Choroid plexus epithelial cell (primary cell): ENCODE data around the gene STAC.

ENCODE experiments used
- DNase-seq: peaks from one replicate; pipeline ENCODE4 v3.0.0-alpha.2; 2010; ENCODE audit warnings: low read depth
- H3K4me3 ChIP-seq: 2 replicates; pipeline ENCODE4 v1.5.1; 2011; ENCODE audit warnings: low read depth, mild to moderate bottlenecking, control low read depth, low read length, moderate library complexity
- CTCF ChIP-seq: conservative IDR thresholded peaks from 2 replicates; pipeline ENCODE4 v1.5.1; 2011; ENCODE audit warnings: low read depth, mild to moderate bottlenecking, control low read depth, inconsistent platforms, low read length, moderate library complexity

Gene STAC

GRCh38 chr3:36367912-36368573, 12.3 kb upstream of the STAC start:
- TF ChIP-seq CTCF = no peak

GRCh38 chr3:36372534-36372935, 7.8 kb upstream of the STAC start:
- peak; percentile 71 for DNase-seq
- no peak for TF ChIP-seq CTCF
- H3K4me3 ChIP-seq = no peak overlapping the region

More at GRCh38 chr3:36367912-36368573, 12.3 kb upstream of the STAC start:
- no peak for DNase-seq
- no peak overlapping the region for H3K4me3 ChIP-seq

- DNase-seq = peak; percentile 38
- H3K4me3 ChIP-seq = no peak overlapping the region
- TF ChIP-seq CTCF = no peak
These were observed 7.2 kb upstream of the STAC start for GRCh38 chr3:36373084-36373483.

GRCh38 chr3:36373666-36374065, 6.6 kb upstream of the STAC start:
- no peak overlapping the region for H3K4me3 ChIP-seq
- no peak for DNase-seq
- TF ChIP-seq CTCF = no peak

- peak overlapping the region; percentile 56 for H3K4me3 ChIP-seq
- DNase-seq = no peak
- no peak for TF ChIP-seq CTCF
These were observed 458 bp upstream of the STAC start for GRCh38 chr3:36379872-36380220.

- no peak overlapping the region for H3K4me3 ChIP-seq
- DNase-seq = no peak
- TF ChIP-seq CTCF = no peak
These were observed 1.1 kb downstream of the STAC start for GRCh38 chr3:36381311-36381956.

- peak; percentile 34 for DNase-seq
- TF ChIP-seq CTCF = no peak
- H3K4me3 ChIP-seq = no peak overlapping the region
These were observed 13.3 kb downstream of the STAC start for GRCh38 chr3:36393563-36393962.
